RWPE2 (cell line): Measurements from ENCODE around the gene GANAB.

Source experiments
- ATAC-seq: fragments of 200-7000 bp; cut with Tn5 transposase; 3 replicates; pipeline ENCODE4 v1.9.1; 2021; ENCODE audit warnings: low read depth
- DNase-seq: peaks from one replicate; pipeline ENCODE4 v3.0.0-alpha.2; 2020; ENCODE audit warnings: low spot score
- H3K27ac ChIP-seq: fragments of 450-650 bp; 2 replicates; pipeline ENCODE4 v1.5.1; 2017; ENCODE audit warnings: mild to moderate bottlenecking; ENCODE audit not compliant: poor library complexity, severe bottlenecking
- H3K27me3 ChIP-seq: fragments of 250-450 bp; sonication (Bioruptor Pico); 2 replicates; pipeline ENCODE4 v1.5.1; 2021; ENCODE audit warnings: mild to moderate bottlenecking, moderate library complexity; ENCODE audit not compliant: insufficient read depth, poor library complexity, severe bottlenecking
- H3K36me3 ChIP-seq: fragments of 250-450 bp; sonication (Bioruptor Pico); 2 replicates; pipeline ENCODE4 v1.5.1; 2020; ENCODE audit warnings: low read depth, mild to moderate bottlenecking, moderate library complexity
- H3K4me1 ChIP-seq: fragments of 250-450 bp; sonication (Bioruptor Pico); 2 replicates; pipeline ENCODE4 v1.5.1; 2021; ENCODE audit warnings: mild to moderate bottlenecking, moderate library complexity; ENCODE audit not compliant: insufficient read depth, poor library complexity, severe bottlenecking
- H3K4me3 ChIP-seq: fragments of 250-450 bp; sonication (Bioruptor Pico); 2 replicates; pipeline ENCODE4 v1.5.1; 2021; ENCODE audit warnings: mild to moderate bottlenecking, moderate library complexity; ENCODE audit not compliant: severe bottlenecking
- H3K9me3 ChIP-seq: fragments of 250-450 bp; sonication (Bioruptor Pico); 2 replicates; pipeline ENCODE4 v1.5.1; 2021; ENCODE audit warnings: mild to moderate bottlenecking, moderate library complexity; ENCODE audit not compliant: severe bottlenecking
- TF ChIP-seq, protein P1 (sequence below): fragments of 450-650 bp; IDR thresholded peaks from one replicate; pipeline ENCODE4 v1.5.1; 2017; ENCODE audit warnings: mild to moderate bottlenecking, moderate library complexity; ENCODE audit not compliant: poor library complexity, severe bottlenecking

The GANAB gene

DNA sequence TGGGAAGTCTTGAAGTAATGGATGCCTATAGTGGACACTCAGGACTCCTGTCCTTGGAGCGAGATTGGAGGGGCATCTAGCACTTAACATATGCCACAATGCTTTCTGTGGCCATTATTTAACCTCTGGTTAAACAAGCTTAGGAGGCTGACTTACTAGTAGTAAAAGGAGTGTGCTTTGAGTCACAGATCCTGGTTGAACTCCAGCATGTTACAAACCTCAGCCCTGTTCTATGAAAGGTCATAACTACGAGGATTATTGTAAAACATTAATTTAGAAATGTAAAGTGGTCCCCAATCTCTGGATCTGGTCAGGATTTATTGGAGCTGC lies 26.7 kb upstream of the GANAB start:
- Histone ChIP-seq H3K4me3 (no peak overlapping the region), H3K36me3 (peaks cover 50% of the 10 kb centered on the region), H3K4me1 (peaks cover 13% of the 10 kb centered on the region)

DNA sequence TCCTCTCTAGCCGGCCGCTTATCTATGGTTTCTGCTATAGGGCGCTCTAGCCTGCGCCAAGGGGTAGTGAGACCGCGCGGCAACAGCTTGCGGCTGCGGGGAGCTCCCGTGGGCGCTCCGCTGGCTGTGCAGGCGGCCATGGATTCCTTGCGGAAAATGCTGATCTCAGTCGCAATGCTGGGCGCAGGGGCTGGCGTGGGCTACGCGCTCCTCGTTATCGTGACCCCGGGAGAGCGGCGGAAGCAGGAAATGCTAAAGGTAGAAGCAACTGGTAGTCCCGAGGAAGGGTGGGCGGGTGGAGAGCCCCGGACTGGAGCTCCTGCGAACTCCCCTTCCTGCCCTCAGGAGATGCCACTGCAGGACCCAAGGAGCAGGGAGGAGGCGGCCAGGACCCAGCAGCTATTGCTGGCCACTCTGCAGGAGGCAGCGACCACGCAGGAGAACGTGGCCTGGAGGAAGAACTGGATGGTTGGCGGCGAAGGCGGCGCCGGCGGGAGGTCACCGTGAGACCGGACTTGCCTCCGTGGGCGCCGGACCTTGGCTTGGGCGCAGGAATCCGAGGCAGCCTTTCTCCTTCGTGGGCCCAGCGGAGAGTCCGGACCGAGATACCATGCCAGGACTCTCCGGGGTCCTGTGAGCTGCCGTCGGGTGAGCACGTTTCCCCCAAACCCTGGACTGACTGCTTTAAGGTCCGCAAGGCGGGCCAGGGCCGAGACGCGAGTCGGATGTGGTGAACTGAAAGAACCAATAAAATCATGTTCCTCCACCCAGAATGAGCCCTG lies 25.4 kb upstream of the GANAB start, which contains the start of the genes LBHD1 and UQCC3:
TSS of gene LBHD1 (minus strand) at position 660 of the 782 bp plus-strand sequence. CDS start 2,236 bp downstream, outside the sequence.
TSS of gene UQCC3 (plus strand) at position 66 of the 782 bp plus-strand sequence. CDS start at position 139, 73 bp downstream.
- H3K4me1 ChIP-seq, result peaks cover 9% of the 10 kb centered on the region
- H3K27ac ChIP-seq, result peak within 1 kb of the TSS; percentile 86
- H3K27me3 ChIP-seq, result no peaks in the 10 kb centered on the region
- H3K4me3 ChIP-seq, result peak within 1 kb of the TSS; percentile 71
- ATAC-seq (peak; percentile 81), DNase-seq (peak; percentile 78)
- peaks cover 46% of the 10 kb centered on the region for H3K36me3 ChIP-seq
- TF ChIP-seq, protein P1, sequence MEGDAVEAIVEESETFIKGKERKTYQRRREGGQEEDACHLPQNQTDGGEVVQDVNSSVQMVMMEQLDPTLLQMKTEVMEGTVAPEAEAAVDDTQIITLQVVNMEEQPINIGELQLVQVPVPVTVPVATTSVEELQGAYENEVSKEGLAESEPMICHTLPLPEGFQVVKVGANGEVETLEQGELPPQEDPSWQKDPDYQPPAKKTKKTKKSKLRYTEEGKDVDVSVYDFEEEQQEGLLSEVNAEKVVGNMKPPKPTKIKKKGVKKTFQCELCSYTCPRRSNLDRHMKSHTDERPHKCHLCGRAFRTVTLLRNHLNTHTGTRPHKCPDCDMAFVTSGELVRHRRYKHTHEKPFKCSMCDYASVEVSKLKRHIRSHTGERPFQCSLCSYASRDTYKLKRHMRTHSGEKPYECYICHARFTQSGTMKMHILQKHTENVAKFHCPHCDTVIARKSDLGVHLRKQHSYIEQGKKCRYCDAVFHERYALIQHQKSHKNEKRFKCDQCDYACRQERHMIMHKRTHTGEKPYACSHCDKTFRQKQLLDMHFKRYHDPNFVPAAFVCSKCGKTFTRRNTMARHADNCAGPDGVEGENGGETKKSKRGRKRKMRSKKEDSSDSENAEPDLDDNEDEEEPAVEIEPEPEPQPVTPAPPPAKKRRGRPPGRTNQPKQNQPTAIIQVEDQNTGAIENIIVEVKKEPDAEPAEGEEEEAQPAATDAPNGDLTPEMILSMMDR, result no peak
- H3K9me3 ChIP-seq, result no peaks in the 10 kb centered on the region

More for the DNA sequence above, 26.7 kb upstream of the GANAB start:
- DNase-seq (no peak), ATAC-seq (no peak)
- Histone ChIP-seq H3K9me3 (no peaks in the 10 kb centered on the region), H3K27me3 (no peaks in the 10 kb centered on the region), H3K27ac (peak overlapping the region; percentile 86)
- TF ChIP-seq, protein P1, result no peak

DNA sequence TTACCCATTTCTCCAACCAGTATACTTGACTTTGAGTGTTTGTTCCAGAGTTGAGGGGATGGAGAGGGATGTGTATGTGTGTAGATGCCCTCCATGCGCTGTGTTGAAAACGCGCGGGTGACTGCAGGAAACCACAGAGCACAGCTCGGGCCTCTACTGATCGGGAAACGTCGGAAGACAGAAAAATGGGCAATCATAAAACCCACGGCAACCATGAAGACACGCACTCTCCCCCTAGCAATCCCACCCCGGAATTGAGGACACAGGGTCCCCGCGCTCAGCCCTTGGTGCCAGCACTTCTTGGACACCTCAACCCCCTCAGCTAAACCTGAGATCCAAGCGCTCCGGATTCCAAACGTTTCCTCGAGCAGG lies 24.8 kb upstream of the GANAB start:
- Histone ChIP-seq H3K4me1 (peaks cover 9% of the 10 kb centered on the region), H3K27me3 (no peaks in the 10 kb centered on the region), H3K27ac (peak overlapping the region; percentile 86), H3K4me3 (peak overlapping the region; percentile 71), H3K36me3 (peaks cover 46% of the 10 kb centered on the region), H3K9me3 (no peaks in the 10 kb centered on the region)
- TF ChIP-seq, protein P1, result no peak
- DNase-seq, result no peak
- peak; percentile 13 for ATAC-seq

DNA sequence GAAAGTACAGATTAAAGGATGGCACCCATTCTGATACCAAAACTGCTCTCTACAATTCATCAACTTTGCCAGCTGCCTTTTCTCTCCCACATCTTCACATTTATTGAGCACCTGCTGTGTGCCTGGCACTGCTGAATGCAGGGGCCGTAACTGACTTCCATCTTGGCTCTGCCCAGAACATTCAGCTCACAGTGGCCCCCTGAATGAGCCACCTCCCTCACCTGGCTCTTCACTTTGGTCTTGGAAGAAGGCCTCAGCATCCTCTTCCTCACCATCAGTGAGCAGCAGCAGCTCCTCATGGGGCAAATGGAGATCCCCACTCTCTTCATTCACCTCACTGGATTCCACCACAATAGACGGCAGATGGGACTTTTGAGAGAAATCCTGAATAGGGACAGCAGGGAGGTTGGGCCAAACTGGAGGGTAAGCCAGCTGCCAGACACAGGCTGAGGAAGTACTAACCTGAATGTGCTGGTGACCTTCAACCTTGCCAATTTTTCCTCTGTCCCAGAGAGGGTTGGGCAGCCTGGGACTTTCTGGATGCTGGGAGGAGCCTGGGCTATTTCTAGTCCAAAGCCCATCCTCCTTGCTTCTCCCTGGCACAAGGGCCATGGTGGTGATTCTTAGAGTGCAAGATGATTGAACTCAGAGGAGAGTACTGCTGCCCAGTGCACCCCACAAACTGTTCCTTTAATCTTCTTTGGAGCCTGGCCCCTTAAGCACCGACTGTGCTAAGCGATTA lies 23.2 kb upstream of the GANAB start:
- peak overlapping the region; percentile 86 for H3K27ac ChIP-seq
- H3K36me3 ChIP-seq, result peaks cover 37% of the 10 kb centered on the region
- no peaks in the 10 kb centered on the region for H3K27me3 ChIP-seq
- H3K4me1 ChIP-seq, result peaks cover 9% of the 10 kb centered on the region
- TF ChIP-seq, protein P1, result no peak
- H3K4me3 ChIP-seq, result no peak overlapping the region
- ATAC-seq, result no peak
- H3K9me3 ChIP-seq, result no peaks in the 10 kb centered on the region
- no peak for DNase-seq
